ENCODE data around the gene SLC26A2. TPM values are rescaled to one million over a fixed set of nuclear protein-coding genes. Genes with fewer than 3 reads are reported as not detected.

The SLC26A2 gene
- total RNA-seq (2014; rRNA removed; shearing (Covaris generic)) = 9.3 and 11.1 TPM in 2 replicates

- peak; percentile 99 for DNase-seq (ENCODE audit: low read depth)
Observed at GRCh38 chr5:149960272-149961185, at the start of gene SLC26A2. Gene SLC26A2, plus strand, starts transcription at chr5:149960758. Its CDS starts 16,895 bp downstream, at chr5:149977653.

DNA sequence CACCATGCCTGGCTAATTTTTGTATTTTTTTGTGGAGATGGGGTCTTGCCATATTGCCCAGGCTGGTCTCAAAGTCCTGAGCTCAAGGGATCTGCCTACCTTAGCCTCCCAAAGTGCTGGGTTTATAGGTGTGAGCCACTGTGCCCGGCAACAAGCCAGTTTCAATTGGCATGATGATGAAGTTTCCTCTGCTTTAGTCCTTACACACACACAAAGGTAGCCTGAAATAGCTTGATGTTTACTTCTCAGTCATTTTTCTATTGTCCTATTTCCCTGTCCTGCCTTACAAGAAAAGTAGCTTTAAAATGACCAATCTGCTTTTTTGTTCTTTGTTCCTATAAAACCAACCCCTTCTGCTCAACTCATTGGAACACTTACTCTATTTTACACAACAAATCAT, 49.5 kb upstream of the SLC26A2 start:
- DNase-seq (ENCODE audit: low read depth) = no peak

DNA sequence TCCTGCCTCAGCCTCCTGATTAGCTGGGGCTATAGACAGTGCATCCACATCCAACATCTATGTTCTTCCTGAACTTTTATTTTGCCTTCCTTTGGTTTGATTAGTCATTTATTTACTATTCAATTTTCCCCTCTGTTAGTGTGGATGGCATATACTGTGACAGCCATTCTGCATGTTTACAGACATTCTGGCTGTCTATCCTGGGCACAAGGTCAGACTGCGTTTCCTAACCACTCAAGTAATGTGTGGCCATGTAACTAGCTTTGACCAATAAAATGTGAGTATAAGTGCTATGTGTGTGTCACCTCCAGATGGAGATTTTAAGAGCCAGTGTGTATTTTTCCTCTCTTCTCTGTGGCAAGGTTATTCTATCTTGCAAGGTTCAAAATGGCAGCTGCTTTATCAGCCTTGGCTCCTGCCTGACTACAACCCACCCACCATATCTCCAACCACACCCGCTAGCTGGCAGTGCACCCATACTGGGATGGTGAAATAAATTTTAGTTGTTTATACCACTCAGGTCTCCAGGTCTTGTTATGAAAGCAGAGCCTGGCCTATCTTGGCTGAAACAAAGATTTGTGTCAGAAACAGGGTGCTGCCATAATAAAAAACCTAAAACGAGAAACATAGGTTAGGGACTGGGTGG, 48.2 kb upstream of the SLC26A2 start:
- no peak for DNase-seq (ENCODE audit: low read depth)

DNA sequence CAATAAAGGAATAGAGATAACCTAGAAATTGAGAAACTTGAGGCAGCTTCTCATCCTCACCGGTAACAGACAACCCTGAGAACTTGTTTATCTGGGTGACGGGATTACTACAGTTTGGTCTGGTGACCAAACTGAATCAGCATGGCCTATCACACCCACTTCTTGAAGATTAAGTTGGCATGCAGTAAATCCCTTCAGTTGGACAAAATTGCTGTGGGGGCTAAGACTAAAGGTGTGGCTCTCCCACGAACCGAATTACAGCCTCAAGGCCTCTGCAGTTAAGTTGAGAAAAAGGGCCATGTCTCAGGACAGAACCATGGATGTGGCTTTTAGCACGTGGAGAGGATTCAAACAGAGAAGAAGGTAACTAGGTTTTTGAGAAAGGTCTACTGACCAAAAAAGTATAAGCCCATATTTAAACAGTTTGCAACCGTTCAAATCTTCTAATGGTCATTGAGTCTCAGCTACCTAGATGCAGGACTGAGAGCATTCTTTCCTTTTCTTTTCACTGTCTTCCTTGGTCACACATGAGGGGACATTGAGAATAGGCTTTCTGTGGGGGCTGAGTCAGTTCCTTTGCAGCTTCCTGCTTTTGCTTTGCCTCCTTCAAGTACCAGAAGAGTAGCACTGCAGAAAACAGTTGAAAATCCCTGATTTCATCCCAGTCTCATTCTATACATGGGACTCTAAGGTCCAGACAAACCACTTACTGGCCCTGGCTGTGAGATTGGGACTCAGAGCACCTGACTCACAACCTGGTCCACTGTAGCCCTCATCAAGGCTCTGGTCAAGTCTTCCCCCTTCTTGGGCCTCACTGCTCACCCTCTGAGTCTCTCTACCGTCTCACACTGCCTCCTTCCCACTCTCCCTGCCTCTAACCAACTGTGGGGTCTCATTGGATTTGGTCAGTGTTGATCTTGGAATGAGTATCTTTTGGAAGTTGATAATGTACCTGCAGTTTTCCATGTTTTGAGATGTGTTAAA, 46.8 kb upstream of the SLC26A2 start:
- DNase-seq (ENCODE audit: low read depth) = peak; percentile 22

- peak; percentile 32 for DNase-seq (ENCODE audit: low read depth)
Observed at GRCh38 chr5:149915392-149916260, 44.9 kb upstream of the SLC26A2 start.

DNA sequence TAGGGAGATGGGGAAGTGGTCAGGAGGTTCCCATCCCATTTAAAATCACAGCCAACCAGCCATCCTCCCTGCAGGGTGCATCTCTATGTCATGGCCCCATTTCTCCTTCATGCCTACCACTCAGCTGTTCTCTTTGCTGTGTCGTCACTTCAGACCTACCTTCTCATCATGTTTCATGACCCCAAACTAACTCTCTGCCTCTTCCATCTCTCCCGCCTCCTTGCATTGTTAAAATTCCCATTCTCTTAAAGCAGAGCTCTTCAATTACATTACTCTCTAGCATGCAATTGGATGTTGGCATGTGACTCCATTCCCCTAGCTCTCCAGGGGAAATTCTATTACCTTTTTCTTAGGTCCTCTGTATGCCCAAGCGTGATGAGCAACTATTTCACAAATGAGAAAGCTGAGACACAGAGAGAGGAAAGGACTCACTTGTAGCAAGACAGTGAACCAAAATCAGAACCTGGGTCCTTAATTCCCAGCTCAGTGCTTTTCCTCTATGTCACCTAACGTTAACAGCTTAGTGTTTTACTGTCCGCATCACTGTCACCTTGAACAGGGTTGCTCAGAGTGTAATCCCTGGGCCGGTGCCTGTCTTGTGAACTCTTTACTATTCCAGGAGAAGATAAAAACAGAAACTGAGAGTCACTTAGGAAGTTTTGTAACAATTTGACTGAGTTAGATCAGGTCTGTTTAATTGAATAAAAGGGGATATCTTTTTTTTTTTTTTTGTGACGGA, 44.1 kb upstream of the SLC26A2 start:
- no peak for DNase-seq (ENCODE audit: low read depth)

DNA sequence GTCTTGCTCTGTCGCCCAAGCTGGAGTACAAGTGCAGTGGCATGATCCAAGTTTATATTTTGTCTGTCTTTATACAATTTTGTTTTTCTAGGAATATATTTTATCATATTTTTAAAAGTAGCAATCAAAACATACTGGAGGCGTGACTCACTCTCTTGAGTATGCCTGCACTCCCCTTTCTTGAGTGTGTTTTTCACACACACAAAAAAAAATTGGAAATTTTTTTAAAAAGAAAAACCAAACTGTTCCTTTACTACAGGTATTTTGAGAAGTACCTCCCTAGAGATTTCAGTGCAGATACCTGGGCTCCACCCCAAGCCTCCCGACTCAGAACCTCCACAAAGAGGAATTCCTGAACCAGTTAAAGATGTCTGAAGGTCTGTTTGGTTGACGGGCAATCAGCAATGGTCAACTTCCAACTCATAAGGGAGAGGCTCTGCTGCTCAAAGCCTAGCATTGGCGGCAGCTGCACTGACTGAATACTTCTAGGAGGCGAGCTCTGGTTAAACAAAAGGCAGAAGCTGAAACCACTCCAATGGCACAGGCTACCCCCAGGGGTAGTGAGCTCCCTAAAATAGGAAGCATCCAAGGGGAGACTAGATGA, 43.4 kb upstream of the SLC26A2 start:
- no peak for DNase-seq (ENCODE audit: low read depth)

GRCh38 chr5:149921597-149921996, 39.0 kb upstream of the SLC26A2 start:
- no peak for DNase-seq (ENCODE audit: low read depth)

DNA sequence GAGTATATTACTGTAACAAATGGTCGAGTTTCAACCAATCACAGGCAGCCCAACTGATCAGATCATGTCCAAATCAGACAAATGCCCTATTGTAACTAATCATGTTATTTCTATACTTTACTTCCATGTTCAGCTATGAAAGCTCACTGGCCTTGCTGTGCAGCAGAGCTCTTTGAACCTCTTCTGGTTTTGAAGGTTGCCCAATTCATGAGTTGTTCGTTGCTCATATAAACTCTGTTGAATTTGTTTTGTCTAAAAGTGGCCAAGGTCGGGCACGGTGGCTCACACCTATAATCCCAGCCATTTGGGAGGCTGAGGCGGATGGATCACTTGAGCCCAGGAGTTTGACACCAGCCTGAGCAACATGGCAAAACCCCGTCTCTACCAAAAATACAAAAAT, 37.6 kb upstream of the SLC26A2 start:
- DNase-seq (ENCODE audit: low read depth) = no peak

DNA sequence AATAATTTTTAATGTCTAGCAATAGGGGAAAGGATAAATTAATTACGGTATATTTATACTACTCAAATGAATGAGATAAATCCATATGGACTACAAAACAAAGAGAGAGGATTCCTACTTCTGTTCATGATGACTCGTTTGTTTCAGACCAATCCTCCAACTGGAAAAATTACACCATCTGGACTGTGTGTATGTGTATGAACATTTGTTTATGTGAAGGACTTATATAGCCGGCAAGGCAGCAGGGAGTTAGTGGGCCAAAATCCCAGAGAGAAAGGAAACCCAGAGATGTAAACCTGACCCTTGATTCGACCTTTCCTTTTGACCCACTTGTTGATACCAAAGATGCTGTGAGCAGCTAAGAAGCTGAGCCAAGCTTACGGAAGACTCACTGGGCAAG, 36.1 kb upstream of the SLC26A2 start:
- DNase-seq (ENCODE audit: low read depth) = no peak

GRCh38 chr5:149930043-149930748, 30.4 kb upstream of the SLC26A2 start:
- no peak for DNase-seq (ENCODE audit: low read depth)

GRCh38 chr5:149930749-149931574, 29.6 kb upstream of the SLC26A2 start:
- no peak for DNase-seq (ENCODE audit: low read depth)

GRCh38 chr5:149931992-149932436, 28.5 kb upstream of the SLC26A2 start:
- DNase-seq (ENCODE audit: low read depth) = no peak

DNA sequence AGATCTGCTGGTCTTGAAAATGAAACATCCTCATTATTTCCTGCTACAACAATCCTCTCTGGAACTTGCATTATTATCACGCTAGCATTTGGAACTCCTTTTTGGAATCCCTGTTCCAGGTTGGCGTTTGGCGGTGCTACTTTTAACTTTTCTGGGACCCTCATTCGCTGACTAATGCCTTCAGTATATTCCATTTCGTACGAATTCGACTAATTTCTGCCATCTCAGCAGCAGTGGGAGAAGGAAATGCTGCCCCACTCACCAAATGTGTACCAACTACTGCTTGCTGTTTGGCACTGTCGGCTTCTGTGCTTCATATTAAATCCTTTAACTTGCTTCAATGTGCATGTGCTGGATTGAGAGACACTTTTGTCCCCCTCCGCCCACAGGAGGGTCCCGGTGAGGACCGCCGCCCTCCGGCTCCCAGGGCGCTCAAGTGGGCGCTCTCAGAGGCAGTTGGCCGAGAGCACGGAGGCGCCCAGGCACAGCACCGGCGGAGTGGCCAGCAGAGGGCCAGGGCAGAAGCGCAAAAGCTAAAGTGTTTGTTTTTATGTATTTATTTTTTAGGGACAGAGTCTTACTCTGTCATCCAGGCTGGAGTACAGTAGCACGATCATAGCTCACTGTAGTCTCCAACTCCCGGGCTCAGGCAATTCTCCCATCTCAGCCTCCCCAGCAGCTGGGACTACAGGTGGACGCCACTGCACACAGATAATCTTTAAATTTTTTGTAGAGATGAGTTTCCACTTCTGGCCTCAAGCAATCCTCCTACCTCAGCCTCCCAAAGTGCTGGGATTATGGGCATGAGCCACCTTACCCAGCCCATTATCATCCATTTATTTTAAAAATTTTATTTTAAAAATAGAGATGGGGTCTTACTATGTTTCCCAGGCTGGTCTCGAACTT, 27.9 kb upstream of the SLC26A2 start:
- no peak for DNase-seq (ENCODE audit: low read depth)

DNA sequence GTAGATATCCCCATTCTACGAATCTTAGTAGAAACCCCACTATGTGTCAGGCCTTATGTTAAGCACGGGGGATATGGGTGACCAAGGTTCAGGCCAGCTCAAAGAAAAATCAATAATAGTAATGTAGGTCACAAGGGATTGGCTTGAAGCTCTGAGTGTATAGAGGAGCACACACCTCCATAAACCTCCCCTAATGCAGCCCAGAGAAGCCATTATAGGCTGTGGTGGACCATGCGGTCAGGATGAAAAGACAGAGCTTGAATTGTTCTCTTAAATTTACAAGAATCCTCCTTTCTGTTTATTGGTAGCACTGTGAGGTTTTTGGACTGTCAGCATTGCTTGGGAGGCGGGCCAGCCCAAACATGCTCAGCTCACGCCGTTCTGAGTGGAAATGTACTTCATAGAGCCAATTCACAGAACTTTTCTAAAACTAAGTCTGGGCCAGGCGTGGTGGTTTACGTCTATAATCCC, 25.1 kb upstream of the SLC26A2 start:
- DNase-seq (ENCODE audit: low read depth) = no peak

DNA sequence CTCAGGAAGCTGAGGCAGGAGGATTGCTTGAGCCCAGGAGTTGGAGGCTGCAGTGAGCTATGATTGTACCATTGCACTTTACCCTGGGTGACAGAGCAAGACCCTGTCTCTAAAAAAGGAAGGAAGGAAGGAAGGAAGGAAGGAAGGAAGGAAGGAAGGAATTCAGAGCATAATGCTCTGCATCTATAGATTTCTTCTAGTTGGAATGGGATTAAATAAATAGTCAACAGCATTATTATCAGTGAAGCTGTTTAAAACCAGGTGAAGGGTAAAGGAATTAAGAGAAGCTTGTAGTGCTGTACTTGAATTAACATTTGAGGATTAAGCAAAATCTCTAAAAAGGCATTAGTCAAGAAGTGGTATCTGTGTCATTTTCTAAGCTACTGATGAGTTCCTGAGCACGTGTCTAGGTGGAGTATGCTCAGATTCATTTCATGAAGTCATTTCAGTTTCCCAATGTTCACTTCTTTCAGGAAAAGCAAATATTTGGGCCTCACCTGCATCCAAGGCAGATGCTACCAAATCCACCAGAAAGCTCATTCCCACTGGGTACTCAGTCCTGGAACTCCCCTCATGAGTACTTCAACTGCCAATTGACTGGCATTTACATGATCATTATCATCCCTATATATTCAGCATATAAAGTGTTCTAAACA, 24.4 kb upstream of the SLC26A2 start:
- no peak for DNase-seq (ENCODE audit: low read depth)
